Activated CD4-positive, alpha-beta T cell treated with anti-CD3 and anti-CD28 coated beads, Interleukin-2, amount 10 ng/mL, durations not matched to agents 7 days and 5 days (primary cell): Measurements from ENCODE around the gene CEACAM5. TPM values are rescaled to one million over a fixed set of nuclear protein-coding genes. Genes with fewer than 3 reads are reported as not detected.

ENCODE experiments used
- CTCF ChIA-PET: fragments of 350-600 bp; sonication (Branson Sonifier 250); formaldehyde crosslinking; loops from one replicate; lab custom pipeline; 2021; ENCODE audit warnings: antibody characterized with exemption; lab: Charles Lee
- POLR2A ChIA-PET: fragments of 350-600 bp; sonication (Branson Sonifier 250); formaldehyde crosslinking; loops from one replicate; lab custom pipeline; 2021; ENCODE audit warnings: antibody characterized with exemption; lab: Charles Lee
- DNase-seq: peaks from one replicate; pipeline ENCODE4 v3.0.0-alpha.2; 2020
- H3K27ac Mint-ChIP-seq: one replicate; pipeline ENCODE4 v1.8.0; 2021; ENCODE audit warnings: mild to moderate bottlenecking, moderate library complexity, mixed read lengths
- H3K27me3 Mint-ChIP-seq: one replicate; pipeline ENCODE4 v1.8.0; 2021; ENCODE audit warnings: mixed read lengths
- H3K36me3 Mint-ChIP-seq: one replicate; pipeline ENCODE4 v1.8.0; 2021; ENCODE audit warnings: low read depth, mixed read lengths
- H3K4me1 Mint-ChIP-seq: one replicate; pipeline ENCODE4 v1.8.0; 2021; ENCODE audit warnings: mixed read lengths
- H3K4me3 Mint-ChIP-seq: one replicate; pipeline ENCODE4 v1.8.0; 2021; ENCODE audit warnings: mild to moderate bottlenecking, moderate library complexity, mixed read lengths
- H3K9me3 Mint-ChIP-seq: one replicate; pipeline ENCODE4 v1.8.0; 2021; ENCODE audit warnings: mixed read lengths
- total RNA-seq, 2 experiments: library from RNA; stranded (reverse); gene quantifications; one replicate each; pipeline ENCODE4 v1.2.3, GENCODE V29; 2021

The CEACAM5 gene
- not detected for total RNA-seq

DNA sequence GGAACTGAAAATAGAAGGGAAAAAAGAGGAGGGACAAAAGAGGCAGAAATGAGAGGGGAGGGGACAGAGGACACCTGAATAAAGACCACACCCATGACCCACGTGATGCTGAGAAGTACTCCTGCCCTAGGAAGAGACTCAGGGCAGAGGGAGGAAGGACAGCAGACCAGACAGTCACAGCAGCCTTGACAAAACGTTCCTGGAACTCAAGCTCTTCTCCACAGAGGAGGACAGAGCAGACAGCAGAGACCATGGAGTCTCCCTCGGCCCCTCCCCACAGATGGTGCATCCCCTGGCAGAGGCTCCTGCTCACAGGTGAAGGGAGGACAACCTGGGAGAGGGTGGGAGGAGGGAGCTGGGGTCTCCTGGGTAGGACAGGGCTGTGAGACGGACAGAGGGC, at the start of gene CEACAM5:
Gene CEACAM5, plus strand, starts transcription at position 146 of the 400 bp plus-strand sequence. Its CDS starts 106 bp downstream, at position 252.
- POLR2A ChIA-PET, result no interaction called here
- Mint-ChIP-seq H3K27me3 (peaks cover 7% of the 10 kb centered on the region), H3K9me3 (no peaks in the 10 kb centered on the region), H3K4me3 (no peak within 1 kb of the TSS), H3K27ac (no peak within 1 kb of the TSS), H3K36me3 (no peaks in the 10 kb centered on the region), H3K4me1 (peaks cover 4% of the 10 kb centered on the region)
- CTCF ChIA-PET, result no interaction called here
- DNase-seq, result no peak

DNA sequence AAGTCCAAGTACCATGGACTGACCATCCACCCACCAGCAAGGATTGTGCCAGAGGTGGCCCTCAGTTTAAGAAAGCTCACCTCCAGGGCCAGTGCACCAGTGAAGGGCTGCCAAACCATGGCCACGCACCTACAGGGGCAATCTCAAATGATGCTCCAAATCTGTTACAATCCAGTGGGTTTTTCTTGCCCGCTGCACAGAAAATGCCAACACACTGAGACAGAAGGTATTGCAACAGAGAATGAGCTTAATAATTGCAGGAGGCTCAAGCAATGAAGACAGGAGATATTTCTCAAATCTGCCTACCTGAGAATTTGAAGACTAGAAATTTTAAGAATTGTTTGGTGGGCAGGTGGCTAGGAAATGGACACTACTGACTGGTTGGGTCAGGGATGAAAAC, 42.4 kb upstream of the CEACAM5 start:
- Mint-ChIP-seq H3K27ac (no peak overlapping the region), H3K27me3 (peaks cover 35% of the 10 kb centered on the region), H3K4me1 (no peaks in the 10 kb centered on the region), H3K9me3 (peaks cover 19% of the 10 kb centered on the region), H3K4me3 (no peak overlapping the region), H3K36me3 (peaks cover 2% of the 10 kb centered on the region)
- ChIA-PET CTCF (no interaction called here), POLR2A (no interaction called here)
- DNase-seq, result no peak

DNA sequence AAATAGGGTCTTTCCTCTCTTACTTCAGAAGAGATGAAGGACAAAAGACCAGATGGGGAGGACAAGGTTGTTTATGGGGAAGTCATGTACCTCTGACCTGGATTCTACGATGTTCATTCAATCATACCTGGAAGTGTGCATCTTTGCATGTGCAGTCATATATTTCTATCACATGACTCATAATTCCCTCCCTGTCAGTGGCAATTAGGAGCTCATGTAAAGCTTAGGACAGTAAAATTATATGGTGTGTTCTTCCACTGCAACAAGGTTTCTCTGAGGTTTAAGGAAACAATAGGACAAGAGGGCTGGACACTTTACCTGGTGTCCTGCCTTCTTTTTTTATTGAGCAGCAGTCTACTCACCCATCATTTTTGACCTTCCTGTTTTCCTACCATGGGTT, 40.1 kb upstream of the CEACAM5 start:
- ChIA-PET POLR2A (no interaction called here), CTCF (interaction anchor here (1.0 kb wide), 1 partner anchor 186 kb away, joined by 3 read pairs; no protein-coding TSS in a partner anchor)
- Mint-ChIP-seq H3K27ac (no peak overlapping the region), H3K4me1 (no peaks in the 10 kb centered on the region), H3K9me3 (peaks cover 19% of the 10 kb centered on the region), H3K4me3 (no peak overlapping the region), H3K36me3 (peaks cover 2% of the 10 kb centered on the region), H3K27me3 (peaks cover 37% of the 10 kb centered on the region)
- no peak for DNase-seq

DNA sequence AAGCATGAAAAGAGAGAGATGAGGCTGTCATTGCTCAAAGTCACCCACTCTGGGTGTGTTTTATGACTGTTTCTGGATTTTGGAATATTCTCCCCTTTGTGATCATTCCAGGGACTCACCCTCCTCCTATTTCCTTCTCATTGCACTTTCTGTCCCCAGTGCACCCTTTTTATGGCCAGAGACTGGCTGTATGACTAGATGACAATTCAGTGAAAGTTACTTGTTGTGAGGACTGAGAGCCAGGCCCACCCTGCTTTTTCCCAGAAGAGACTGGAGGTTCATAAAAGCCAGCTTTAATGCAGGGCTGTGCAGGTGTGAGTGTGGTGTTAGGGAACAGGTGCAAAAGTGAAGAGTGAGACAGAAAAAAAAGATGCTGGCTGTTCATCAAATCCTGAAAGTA, 37.7 kb upstream of the CEACAM5 start:
- H3K27me3 Mint-ChIP-seq, result peaks cover 44% of the 10 kb centered on the region
- H3K9me3 Mint-ChIP-seq, result peaks cover 8% of the 10 kb centered on the region
- ChIA-PET POLR2A (no interaction called here), CTCF (no interaction called here)
- H3K36me3 Mint-ChIP-seq, result no peaks in the 10 kb centered on the region
- DNase-seq, result no peak
- H3K27ac Mint-ChIP-seq, result no peak overlapping the region
- no peak overlapping the region for H3K4me3 Mint-ChIP-seq
- no peaks in the 10 kb centered on the region for H3K4me1 Mint-ChIP-seq

DNA sequence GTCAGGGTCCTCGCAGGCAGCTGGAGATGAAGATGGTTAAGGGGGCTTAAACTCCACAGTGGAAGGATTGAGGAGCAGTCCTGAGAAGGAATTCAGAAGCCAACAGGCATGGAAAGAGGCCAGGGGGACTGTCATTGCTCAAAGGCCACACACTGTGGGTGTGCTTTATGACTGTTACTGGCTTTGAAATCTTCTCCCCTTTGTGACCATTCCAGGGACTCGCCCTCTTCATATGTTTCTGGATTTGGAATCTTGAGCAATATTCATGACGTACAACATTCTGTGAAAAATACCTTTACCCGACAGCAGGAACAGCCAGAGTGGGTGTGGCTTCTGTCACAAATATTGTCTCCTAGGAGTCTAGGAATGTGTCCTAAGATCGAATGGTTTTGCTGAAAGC, 36.9 kb upstream of the CEACAM5 start:
- peaks cover 2% of the 10 kb centered on the region for H3K9me3 Mint-ChIP-seq
- H3K27ac Mint-ChIP-seq, result no peak overlapping the region
- CTCF ChIA-PET, result no interaction called here
- H3K27me3 Mint-ChIP-seq, result peaks cover 47% of the 10 kb centered on the region
- POLR2A ChIA-PET, result no interaction called here
- H3K36me3 Mint-ChIP-seq, result no peaks in the 10 kb centered on the region
- DNase-seq, result no peak
- no peak overlapping the region for H3K4me3 Mint-ChIP-seq
- no peaks in the 10 kb centered on the region for H3K4me1 Mint-ChIP-seq

DNA sequence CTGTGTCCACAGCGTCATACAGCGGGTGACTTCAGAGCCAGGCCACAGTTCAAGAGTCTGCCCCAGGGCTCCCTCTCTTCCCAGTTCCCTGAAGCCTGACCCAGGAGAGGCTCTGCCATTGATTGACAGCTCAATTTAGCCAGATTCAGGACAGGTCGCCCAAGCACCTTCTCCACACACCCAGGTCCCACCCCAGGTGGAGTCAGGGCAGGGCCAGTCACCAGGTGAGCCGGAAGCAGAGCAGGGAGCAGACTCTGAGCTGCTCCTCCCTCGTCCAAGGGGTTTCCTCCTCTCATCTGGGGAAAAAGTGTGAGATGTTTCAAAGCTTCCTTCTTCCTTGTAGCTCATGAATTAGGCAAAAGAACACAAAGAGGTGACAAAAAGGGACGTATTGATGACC, 26.0 kb upstream of the CEACAM5 start:
- Mint-ChIP-seq H3K4me1 (no peaks in the 10 kb centered on the region), H3K4me3 (no peak overlapping the region), H3K9me3 (no peaks in the 10 kb centered on the region), H3K36me3 (no peaks in the 10 kb centered on the region), H3K27ac (no peak overlapping the region), H3K27me3 (peaks cover 29% of the 10 kb centered on the region)
- ChIA-PET CTCF (interaction anchor here (1.0 kb wide), 1 partner anchor 35 kb away, joined by 3 read pairs; no protein-coding TSS in a partner anchor), POLR2A (no interaction called here)
- no peak for DNase-seq

DNA sequence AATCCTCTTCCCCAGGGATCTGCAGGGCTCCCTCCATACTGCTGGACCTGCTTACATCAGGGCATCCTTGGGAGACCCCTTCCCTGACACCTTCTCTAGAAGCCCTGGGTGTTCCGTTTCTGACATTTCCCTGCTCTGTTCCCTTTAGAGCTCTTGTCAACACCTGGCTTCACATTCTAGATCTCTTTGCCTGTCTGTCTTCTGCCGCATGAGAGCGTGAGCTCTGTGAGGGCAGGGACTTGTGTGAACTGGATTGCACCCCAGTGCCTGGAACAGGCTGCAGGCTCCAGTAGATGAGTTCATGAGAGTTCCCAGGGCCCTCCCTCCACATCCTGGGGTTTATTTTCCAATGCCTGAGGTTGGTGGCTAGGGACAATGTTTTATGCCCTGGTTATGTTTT, 21.0 kb upstream of the CEACAM5 start:
- H3K27me3 Mint-ChIP-seq, result peaks cover 11% of the 10 kb centered on the region
- ChIA-PET CTCF (interaction anchor here (0.6 to 1.6 kb wide), 3 partner anchors 20 to 321 kb away, joined by 3 to 4 read pairs (median 3); no protein-coding TSS in a partner anchor), POLR2A (no interaction called here)
- no peak overlapping the region for H3K27ac Mint-ChIP-seq
- no peaks in the 10 kb centered on the region for H3K4me1 Mint-ChIP-seq
- no peak overlapping the region for H3K4me3 Mint-ChIP-seq
- no peaks in the 10 kb centered on the region for H3K9me3 Mint-ChIP-seq
- DNase-seq, result no peak
- no peaks in the 10 kb centered on the region for H3K36me3 Mint-ChIP-seq

DNA sequence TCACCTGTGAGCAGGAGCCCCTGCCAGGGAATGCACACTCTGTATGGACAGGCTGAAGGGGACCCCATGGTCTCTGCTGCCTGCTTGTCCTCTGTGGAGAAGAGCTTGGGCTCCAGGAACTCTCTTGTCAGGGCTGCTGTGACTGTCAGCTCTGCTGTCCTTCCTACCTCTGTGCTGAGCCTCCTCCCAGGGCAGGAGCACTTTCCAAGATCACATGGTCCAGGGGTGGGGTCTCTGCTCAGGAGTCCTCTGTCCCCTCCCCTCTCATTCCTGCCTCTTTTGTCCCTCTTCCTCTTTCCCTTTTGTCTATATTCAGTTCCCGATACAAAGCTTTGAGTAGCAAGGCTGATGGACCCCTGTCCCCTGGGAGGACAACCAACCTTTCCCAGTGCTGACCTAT, 20.3 kb upstream of the CEACAM5 start, which contains the start of gene CEACAM7:
Gene CEACAM7, minus strand, starts transcription at position 173 of the 400 bp plus-strand sequence. Its CDS starts 105 bp downstream, at position 68.
- Mint-ChIP-seq H3K9me3 (no peaks in the 10 kb centered on the region), H3K4me1 (no peaks in the 10 kb centered on the region), H3K36me3 (no peaks in the 10 kb centered on the region), H3K4me3 (no peak within 1 kb of the TSS), H3K27ac (no peak within 1 kb of the TSS), H3K27me3 (peaks cover 11% of the 10 kb centered on the region)
- no peak for DNase-seq
- POLR2A ChIA-PET, result no interaction called here
- CTCF ChIA-PET, result interaction anchor here (1.4 to 1.6 kb wide), 2 partner anchors 19 to 42 kb away, joined by 3 to 4 read pairs; no protein-coding TSS in a partner anchor

DNA sequence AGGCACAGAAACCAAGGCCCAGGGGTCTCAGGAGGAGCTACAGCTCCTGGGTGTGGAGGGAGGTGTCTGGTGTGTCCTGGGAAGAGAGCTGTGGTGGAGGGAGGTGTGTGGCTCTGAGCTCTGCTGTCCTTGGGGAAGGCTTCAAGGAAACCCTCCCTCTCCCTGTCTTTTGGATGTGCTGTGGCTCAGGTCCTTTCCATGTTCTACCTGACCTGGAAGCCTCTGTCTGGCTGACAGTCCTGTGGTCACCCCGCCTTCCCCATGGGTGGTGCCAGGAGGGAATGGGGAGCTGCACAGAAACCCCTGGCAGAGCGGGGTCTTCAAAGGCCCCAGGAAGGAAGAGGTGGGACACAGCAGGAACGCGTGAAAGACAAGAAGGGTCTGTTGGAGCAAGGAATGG, 19.7 kb upstream of the CEACAM5 start:
- no peak for DNase-seq
- no peaks in the 10 kb centered on the region for H3K9me3 Mint-ChIP-seq
- no peaks in the 10 kb centered on the region for H3K36me3 Mint-ChIP-seq
- ChIA-PET POLR2A (no interaction called here), CTCF (interaction anchor here (0.7 to 1.6 kb wide), 4 partner anchors 18 to 287 kb away, joined by 3 to 4 read pairs (median 3); no protein-coding TSS in a partner anchor)
- no peaks in the 10 kb centered on the region for H3K4me1 Mint-ChIP-seq
- peaks cover 11% of the 10 kb centered on the region for H3K27me3 Mint-ChIP-seq
- H3K4me3 Mint-ChIP-seq, result no peak overlapping the region
- no peak overlapping the region for H3K27ac Mint-ChIP-seq

DNA sequence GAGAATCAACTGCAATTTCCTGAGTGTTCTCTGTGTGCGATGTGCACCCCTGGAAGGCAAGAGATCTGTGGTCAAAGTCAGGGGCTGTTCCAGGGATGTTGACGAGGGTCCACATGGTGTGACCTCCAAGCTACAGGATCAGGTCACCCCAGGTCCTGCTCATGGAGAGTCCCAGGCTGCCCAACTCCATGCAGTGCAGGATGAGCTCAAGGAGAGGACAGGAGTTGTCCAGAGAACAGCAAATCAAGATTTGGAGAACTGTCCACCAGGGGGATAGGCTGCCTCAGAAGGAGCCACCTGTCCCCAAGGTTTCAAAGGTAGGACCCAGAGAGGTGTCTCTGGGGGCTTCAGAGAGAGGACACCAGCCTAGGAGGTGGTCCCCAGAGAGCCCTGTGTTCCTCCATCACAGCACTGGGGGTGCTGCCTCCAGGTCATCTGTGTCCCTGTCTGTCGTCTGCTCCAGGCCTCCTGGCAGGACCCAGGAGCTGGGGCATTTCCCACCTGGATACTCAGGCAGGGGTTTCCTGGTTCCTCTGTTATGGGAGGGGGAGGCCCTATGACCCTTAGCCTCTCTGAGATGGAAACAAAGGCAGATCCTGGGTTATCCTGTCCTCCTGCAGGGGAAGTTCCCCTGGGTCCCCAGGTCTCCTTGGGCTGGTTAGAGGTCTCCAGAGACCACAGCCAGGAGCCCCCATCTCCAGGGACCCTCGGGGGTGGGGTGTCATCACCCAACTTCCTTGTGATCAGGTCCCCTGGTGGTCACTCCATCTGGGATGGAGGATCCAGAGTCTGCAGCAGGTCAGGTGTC, 18.2 kb upstream of the CEACAM5 start:
- POLR2A ChIA-PET, result no interaction called here
- Mint-ChIP-seq H3K36me3 (no peaks in the 10 kb centered on the region), H3K27ac (no peak overlapping the region)

DNA sequence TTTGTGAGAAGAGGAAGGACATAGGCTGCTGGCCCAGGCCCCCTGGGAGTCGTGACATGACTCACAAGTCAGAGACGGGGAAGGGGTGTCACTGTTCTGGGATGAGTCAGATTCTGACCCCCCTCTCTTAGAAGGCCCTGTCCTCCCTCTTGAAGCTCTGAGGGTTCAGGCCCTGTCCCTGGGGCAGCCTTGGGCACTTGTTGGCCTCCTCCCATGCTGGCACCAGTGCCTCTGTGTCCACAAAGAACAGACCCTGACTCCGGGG, 17.7 kb upstream of the CEACAM5 start:
- Mint-ChIP-seq H3K27ac (no peak overlapping the region), H3K27me3 (peaks cover 11% of the 10 kb centered on the region), H3K9me3 (no peaks in the 10 kb centered on the region), H3K4me1 (no peaks in the 10 kb centered on the region), H3K4me3 (no peak overlapping the region), H3K36me3 (no peaks in the 10 kb centered on the region)
- ChIA-PET POLR2A (no interaction called here), CTCF (interaction anchor here (0.9 to 1.9 kb wide), 2 partner anchors 16 to 44 kb away, joined by 4 read pairs; no protein-coding TSS in a partner anchor)
- DNase-seq, result no peak

More for the DNA sequence above, 18.2 kb upstream of the CEACAM5 start:
- Mint-ChIP-seq H3K4me1 (no peaks in the 10 kb centered on the region), H3K9me3 (no peaks in the 10 kb centered on the region), H3K4me3 (no peak overlapping the region), H3K27me3 (peaks cover 11% of the 10 kb centered on the region)
- CTCF ChIA-PET, result interaction anchor here (1.3 kb wide), 1 partner anchor 17 kb away, joined by 3 read pairs; no protein-coding TSS in a partner anchor
- no peak for DNase-seq

DNA sequence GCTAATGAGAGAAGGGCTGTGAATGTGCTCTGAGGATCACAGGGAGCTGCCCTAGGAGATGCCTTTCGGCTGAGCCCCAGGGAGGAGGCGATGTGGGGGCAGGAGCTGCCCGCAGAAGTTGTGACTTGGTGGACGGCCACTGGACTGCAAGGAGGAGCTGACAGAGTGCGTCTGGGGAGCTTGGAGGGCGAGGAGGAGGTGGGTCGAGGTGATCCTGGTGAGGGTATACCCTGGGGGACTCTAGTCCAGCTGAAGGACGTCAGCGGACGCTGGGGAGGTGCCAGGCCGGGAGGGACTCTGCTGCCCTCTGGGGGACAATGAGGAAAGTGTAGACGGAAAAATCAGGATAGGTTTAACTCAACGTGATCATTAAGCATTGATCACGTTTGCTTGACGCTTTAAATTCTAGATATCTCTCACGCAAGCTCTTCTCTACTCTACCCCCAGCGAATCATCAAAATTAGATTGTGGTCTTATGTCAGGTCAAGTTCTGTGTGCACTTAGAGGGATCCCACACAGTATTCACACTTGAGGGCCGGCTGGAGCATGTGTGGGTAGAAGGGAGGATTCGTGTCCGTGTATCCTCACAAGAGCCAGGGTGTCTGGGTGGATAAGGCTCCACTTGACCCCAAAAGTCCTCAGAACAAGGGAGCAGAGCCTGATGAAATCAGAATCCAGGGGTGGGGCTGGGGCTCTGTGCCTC, 17.0 kb upstream of the CEACAM5 start:
- H3K27ac Mint-ChIP-seq, result no peak overlapping the region
- H3K4me1 Mint-ChIP-seq, result no peaks in the 10 kb centered on the region
- peak; percentile 31 for DNase-seq
- no peaks in the 10 kb centered on the region for H3K36me3 Mint-ChIP-seq
- no peak overlapping the region for H3K4me3 Mint-ChIP-seq
- no peaks in the 10 kb centered on the region for H3K9me3 Mint-ChIP-seq
- H3K27me3 Mint-ChIP-seq, result peaks cover 11% of the 10 kb centered on the region
- CTCF ChIA-PET, result interaction anchor here (0.9 to 1.9 kb wide), 4 partner anchors 8 to 49 kb away, joined by 3 to 4 read pairs (median 4); no protein-coding TSS in a partner anchor
- POLR2A ChIA-PET, result interaction anchor here (0.6 kb wide), 1 partner anchor 37 kb away, joined by 3 read pairs; no protein-coding TSS in a partner anchor

DNA sequence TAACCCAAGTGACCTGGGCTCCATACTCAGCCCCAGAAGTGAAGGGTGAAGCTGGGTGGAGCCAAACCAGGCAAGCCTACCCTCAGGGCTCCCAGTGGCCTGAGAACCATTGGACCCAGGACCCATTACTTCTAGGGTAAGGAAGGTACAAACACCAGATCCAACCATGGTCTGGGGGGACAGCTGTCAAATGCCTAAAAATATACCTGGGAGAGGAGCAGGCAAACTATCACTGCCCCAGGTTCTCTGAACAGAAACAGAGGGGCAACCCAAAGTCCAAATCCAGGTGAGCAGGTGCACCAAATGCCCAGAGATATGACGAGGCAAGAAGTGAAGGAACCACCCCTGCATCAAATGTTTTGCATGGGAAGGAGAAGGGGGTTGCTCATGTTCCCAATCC, 14.2 kb upstream of the CEACAM5 start:
- H3K4me1 Mint-ChIP-seq, result no peaks in the 10 kb centered on the region
- H3K4me3 Mint-ChIP-seq, result no peak overlapping the region
- ChIA-PET POLR2A (no interaction called here), CTCF (interaction anchor here (0.6 kb wide), 1 partner anchor 1520 kb away, joined by 4 read pairs; no protein-coding TSS in a partner anchor)
- peaks cover 12% of the 10 kb centered on the region for H3K27me3 Mint-ChIP-seq
- DNase-seq, result no peak
- no peaks in the 10 kb centered on the region for H3K36me3 Mint-ChIP-seq
- no peak overlapping the region for H3K27ac Mint-ChIP-seq
- H3K9me3 Mint-ChIP-seq, result no peaks in the 10 kb centered on the region
